ENCODE results near the gene EMC8.

GRCh38 chr16:85785927-85786326 lies 13.4 kb downstream of the EMC8 start:
- TF ChIP-seq CTCF (IDR thresholded peaks at IDR 0.05; ENCODE audit: low read depth, low read length, missing input control) = no peak
- no peak for TF ChIP-seq TAF1 (conservative IDR thresholded peaks at IDR 0.05)
- TF ChIP-seq JUND (IDR thresholded peaks at IDR 0.05) = no peak
- no peak for TF ChIP-seq MAX (IDR thresholded peaks at IDR 0.05)
- TF ChIP-seq RAD21 (IDR thresholded peaks at IDR 0.05) = no peak
- no peak for TF ChIP-seq YY1 (IDR thresholded peaks at IDR 0.05)
- TF ChIP-seq NR2F2 (IDR thresholded peaks at IDR 0.05) = no peak
- no peak for TF ChIP-seq HNF4A (conservative IDR thresholded peaks at IDR 0.05)
- no peak for TF ChIP-seq GABPA (IDR thresholded peaks at IDR 0.05 in 1 of 2, conservative IDR thresholded peaks at IDR 0.05 in 1 of 2)
- TF ChIP-seq REST (IDR thresholded peaks at IDR 0.05) = no peak
- no peak for TF ChIP-seq ZBTB33 (IDR thresholded peaks at IDR 0.05)
- TF ChIP-seq ATF3 (IDR thresholded peaks at IDR 0.05) = no peak

Data from liver (tissue), 3 donors.